Muscle layer of colon (tissue), 2 donors: ENCODE measurements around the gene ARHGAP23.

ENCODE experiments used
- H3K27ac ChIP-seq: one replicate; pipeline ENCODE4 v1.7.0; 2013; ENCODE audit warnings: low read depth, mild to moderate bottlenecking, low read length, moderate library complexity
- H3K27me3 ChIP-seq, 2 donors: one replicate each; pipeline ENCODE4 v1.7.0; 2013; ENCODE audit warnings: low read length in 2 of 2, mild to moderate bottlenecking in 2 of 2; ENCODE audit not compliant: insufficient read depth in 2 of 2, control insufficient read depth in 1 of 2
- H3K36me3 ChIP-seq: one replicate; pipeline ENCODE4 v1.7.0; 2013; ENCODE audit warnings: mild to moderate bottlenecking, low read length; ENCODE audit not compliant: insufficient read depth
- H3K4me1 ChIP-seq: one replicate; pipeline ENCODE4 v1.7.0; 2013; ENCODE audit warnings: mild to moderate bottlenecking, low read length; ENCODE audit not compliant: insufficient read depth
- H3K4me3 ChIP-seq, 2 donors: one replicate each; pipeline ENCODE4 v1.7.0; 2013; ENCODE audit warnings: low read length in 2 of 2, low read depth in 1 of 2, mild to moderate bottlenecking in 1 of 2, moderate library complexity in 1 of 2
- H3K9ac ChIP-seq: one replicate; pipeline ENCODE4 v1.7.0; 2013; ENCODE audit warnings: low read length
- H3K9me3 ChIP-seq: one replicate; pipeline ENCODE4 v1.7.0; 2013; ENCODE audit warnings: mild to moderate bottlenecking, low read length
- donor health status: abdominal sarcoma.
- donor health status: Adenocarcinoma of cecum.

Gene ARHGAP23

DNA sequence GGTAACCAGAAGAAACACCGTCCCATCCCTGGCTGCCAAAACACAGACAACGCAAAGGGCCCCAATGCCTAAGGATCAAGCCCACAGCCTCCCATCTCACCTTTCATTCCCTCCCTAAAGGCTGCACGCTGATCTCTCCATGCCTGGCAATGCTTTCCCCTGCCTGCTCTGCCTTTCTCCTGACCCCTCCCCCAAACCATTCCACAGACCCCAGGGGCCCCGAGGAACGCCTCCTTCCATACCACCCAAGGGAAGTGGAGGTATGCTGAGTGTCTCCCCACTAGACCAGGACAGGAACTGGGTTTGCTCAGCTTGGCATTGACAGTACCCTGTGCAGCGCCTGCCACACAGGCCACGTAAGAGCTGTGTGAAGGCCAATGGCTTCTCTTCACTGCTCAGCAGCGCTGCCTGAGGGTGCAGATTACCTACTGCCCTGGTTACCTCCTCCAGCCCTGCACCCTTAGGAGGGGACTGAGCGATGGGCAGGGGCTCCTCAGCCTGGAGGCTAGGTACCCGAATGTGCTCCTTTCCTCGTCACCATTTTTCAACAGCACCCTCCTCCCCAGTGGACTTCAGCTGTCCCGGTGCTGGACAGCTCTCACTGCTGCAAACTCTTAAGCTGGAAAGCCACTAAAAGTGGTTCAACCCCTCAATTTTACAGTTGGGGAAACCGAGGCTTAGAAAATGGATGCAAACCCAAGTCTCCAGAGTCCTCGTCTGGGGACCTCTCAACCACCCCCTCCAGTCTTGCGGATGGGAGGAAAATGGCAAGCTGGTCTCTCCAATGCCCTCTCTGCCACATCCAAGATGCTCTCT, 132.4 kb downstream of the ARHGAP23 start:
- Histone ChIP-seq H3K27me3 (peaks cover 5 to 38% of the 10 kb centered on the region in 2 donors), H3K4me1 (peaks cover 15% of the 10 kb centered on the region), H3K36me3 (no peaks in the 10 kb centered on the region), H3K27ac (no peak overlapping the region), H3K9me3 (no peaks in the 10 kb centered on the region), H3K4me3 (no peak overlapping the region), H3K9ac (no peak overlapping the region)

GRCh38 chr17:38561416-38562214, 133.4 kb downstream of the ARHGAP23 start:
- Histone ChIP-seq H3K4me1 (peaks cover 15% of the 10 kb centered on the region), H3K9me3 (no peaks in the 10 kb centered on the region), H3K36me3 (no peaks in the 10 kb centered on the region), H3K9ac (no peak overlapping the region), H3K27me3 (peaks cover 5 to 44% of the 10 kb centered on the region in 2 donors), H3K4me3 (no peak overlapping the region), H3K27ac (no peak overlapping the region)
